ENCODE data around the gene ZNF416. TPM values are rescaled to one million over a fixed set of nuclear protein-coding genes. Genes with fewer than 3 reads are reported as not detected.
A peak's percentile ranks its signal among the peaks of the same experiment; 100 is the strongest.

Gene ZNF416
- total RNA-seq: 1 to 10 TPM; 2.0 to 6.0 (median 3.7) TPM

DNA sequence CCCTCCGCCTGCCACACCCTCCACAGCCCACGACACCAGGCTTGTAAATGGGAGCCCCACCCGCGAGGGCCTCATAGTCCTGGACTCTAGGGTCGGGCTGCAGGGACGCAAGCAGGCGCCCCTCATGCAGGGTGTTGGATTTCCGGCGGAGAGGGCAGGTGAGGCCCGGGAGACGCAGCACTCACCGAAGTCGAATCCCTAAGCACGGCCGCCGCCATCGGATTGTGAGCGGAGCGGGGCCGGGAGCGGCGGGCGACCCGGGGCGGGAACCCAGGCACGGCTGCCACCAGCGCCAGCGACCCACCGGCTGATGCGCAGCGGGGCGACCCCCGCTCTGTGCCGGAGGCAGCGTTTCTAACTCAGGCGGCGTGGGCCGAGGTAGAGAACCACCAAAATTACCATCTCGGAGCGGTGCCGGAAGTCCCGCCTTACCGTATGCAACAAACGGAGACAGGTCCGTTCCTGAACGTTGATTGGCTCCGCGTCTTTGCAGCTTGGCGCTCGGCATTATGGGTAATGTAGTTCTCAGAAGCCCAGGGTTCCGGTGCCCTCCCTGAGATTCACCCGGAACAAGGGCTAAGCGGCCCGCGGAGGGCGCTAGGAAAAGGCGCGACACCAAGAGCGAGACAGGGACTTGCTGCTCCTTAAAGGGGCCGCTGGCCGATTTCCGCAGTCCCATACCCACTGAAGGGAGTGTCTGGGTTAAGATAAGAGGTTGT is at the start of gene ZNF416:
Gene ZNF416, minus strand, starts transcription at position 425 of the 719 bp plus-strand sequence. Its CDS starts 207 bp downstream, at position 218.
- ATAC-seq (ENCODE audit: low FRiP score) (peak; percentile 99), DNase-seq (ENCODE audit: low spot score) (peak; percentile 92)
- TF ChIP-seq, protein P1, sequence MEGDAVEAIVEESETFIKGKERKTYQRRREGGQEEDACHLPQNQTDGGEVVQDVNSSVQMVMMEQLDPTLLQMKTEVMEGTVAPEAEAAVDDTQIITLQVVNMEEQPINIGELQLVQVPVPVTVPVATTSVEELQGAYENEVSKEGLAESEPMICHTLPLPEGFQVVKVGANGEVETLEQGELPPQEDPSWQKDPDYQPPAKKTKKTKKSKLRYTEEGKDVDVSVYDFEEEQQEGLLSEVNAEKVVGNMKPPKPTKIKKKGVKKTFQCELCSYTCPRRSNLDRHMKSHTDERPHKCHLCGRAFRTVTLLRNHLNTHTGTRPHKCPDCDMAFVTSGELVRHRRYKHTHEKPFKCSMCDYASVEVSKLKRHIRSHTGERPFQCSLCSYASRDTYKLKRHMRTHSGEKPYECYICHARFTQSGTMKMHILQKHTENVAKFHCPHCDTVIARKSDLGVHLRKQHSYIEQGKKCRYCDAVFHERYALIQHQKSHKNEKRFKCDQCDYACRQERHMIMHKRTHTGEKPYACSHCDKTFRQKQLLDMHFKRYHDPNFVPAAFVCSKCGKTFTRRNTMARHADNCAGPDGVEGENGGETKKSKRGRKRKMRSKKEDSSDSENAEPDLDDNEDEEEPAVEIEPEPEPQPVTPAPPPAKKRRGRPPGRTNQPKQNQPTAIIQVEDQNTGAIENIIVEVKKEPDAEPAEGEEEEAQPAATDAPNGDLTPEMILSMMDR (IDR thresholded peaks at IDR 0.05): no peak

DNA sequence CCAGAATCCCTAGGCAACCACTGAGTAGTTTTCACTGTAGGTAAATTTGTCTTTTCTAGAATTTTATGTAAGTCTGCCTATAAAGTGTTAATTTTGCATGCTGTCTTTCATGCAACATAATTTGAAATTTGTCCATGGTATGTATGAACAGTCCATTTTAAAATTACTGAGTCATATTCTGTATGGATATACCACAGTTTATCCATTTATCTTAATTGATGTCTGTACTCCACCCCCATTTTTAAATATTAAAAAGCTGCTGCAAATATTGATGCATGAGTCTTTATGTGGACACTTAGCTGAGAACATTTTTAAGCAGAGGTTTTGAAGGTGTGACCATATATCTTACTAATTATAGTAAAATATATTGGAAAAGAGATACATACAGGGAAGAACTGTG is 44.4 kb upstream of the ZNF416 start:
- TF ChIP-seq, protein P1 (IDR thresholded peaks at IDR 0.05): no peak
- DNase-seq (ENCODE audit: low spot score): no peak
- no peak for ATAC-seq (ENCODE audit: low FRiP score)

DNA sequence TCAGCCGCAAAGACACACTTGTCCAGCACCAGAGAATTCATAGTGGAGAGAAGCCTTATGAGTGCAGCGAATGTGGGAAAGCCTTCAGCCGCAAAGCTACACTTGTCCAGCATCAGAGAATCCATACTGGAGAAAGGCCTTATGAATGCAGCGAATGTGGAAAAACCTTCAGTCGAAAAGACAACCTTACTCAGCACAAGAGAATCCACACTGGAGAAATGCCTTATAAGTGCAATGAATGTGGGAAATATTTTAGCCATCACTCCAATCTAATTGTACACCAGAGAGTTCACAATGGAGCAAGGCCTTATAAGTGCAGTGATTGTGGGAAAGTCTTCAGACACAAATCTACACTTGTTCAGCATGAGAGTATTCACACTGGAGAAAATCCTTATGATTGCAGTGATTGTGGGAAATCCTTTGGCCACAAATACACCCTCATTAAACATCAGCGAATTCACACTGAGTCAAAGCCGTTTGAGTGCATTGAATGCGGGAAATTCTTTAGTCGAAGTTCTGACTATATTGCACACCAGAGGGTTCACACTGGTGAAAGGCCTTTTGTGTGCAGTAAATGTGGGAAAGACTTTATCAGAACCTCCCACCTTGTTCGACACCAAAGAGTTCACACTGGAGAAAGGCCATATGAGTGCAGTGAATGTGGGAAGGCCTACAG is 42.1 kb upstream of the ZNF416 start:
- no peak for ATAC-seq (ENCODE audit: low FRiP score)
- DNase-seq (ENCODE audit: low spot score): no peak
- TF ChIP-seq, protein P1 (IDR thresholded peaks at IDR 0.05): no peak

DNA sequence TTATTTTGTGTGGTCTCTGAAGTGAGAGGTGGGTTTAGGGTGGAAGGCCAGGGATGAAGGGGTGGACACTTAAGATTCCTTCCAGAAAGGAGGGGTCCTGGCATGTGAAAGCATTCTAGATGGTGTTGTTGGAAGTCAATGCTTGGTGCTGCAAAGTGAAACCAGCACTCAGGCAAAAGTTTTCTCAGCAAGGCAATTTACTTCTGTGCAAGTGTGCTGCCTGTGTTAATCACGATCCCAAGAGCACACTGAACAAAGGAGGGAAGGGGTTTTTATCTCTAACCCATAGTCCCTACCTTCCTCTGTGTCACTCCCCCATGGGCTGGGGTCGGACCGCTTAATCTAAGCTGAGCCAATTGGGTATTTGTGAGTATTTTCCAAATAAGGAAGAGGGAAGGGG is 36.6 kb upstream of the ZNF416 start:
- ATAC-seq (ENCODE audit: low FRiP score) (no peak), DNase-seq (ENCODE audit: low spot score) (no peak)
- TF ChIP-seq, protein P1 (IDR thresholded peaks at IDR 0.05): no peak

DNA sequence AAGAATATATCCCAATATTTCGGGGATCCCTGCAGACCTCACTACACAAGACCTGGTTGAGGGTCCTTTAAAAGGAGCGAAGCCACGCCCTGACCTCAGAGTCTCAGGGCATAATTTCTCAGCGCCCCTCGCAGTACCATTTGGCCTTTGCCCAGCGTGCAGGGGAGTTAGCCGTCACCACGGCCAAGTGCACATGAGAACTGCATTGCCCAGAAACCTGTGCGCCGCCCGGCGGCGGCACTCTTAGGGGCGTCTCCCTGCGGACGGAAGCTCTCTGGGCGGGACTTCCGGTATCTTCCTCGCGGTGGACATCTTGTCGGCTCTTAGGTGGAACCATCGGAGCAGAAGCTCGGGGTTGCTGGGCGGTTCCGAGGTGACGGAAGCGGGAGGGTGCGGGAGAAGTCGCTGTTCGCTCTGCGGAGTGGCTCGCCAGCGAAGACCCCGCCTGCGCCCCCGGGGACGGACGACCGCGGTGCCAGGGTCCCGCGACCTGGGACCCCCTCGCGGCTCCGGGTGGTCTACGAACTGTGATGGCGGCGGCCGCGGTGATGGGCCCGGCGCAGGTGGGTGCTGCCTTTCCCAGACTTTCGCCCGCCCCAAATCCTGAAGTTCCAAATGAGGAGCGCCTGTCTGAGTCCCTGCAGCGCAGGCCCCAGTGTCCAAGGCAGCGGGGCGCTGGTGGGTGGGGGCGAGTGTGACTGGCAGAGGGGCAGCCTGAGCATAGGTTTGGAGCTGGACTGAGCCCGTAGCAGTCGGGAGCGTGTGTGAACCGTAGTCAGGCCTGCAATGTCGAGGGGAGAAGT is 35.4 kb upstream of the ZNF416 start, which contains the start of gene ZNF134:
Gene ZNF134, plus strand, starts transcription at position 302 of the 803 bp plus-strand sequence. CDS start 5,227 bp downstream, outside the sequence.
- peak; percentile 83 for ATAC-seq (ENCODE audit: low FRiP score)
- TF ChIP-seq, protein P1 (IDR thresholded peaks at IDR 0.05): no peak
- peak; percentile 69 for DNase-seq (ENCODE audit: low spot score)

DNA sequence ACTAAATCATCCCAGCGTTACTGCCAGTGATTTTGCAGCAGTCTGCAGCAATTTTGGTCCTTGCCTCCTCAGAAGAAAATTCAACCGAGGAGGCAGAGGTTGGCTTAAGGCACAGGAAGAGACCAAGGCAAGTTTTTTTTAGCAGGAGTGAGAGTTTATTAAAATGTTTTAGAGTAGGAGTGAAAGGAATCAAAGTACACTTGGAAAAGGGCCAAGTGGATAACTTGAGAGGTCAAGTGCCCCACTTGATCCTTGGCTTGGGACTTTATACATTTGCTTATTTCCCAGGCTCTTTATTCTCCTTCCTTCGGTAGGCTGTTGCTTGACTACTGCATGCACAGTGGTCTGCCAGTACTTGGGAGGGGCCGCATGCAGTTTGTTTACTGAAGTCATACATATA is 32.4 kb upstream of the ZNF416 start:
- ATAC-seq (ENCODE audit: low FRiP score): no peak
- TF ChIP-seq, protein P1 (IDR thresholded peaks at IDR 0.05): no peak
- no peak for DNase-seq (ENCODE audit: low spot score)

All from omental fat pad (tissue), 4 donors.